GM21723 (cell line): Measurements from ENCODE around the gene BCL6B.
"Not testable (repeated sequence)": the region's sequence is repeated elsewhere in the genome, so short reads cannot be mapped to it uniquely, and the experiment has no call there.

Experiments used
- ATAC-seq: cut with Tn5 transposase; IDR thresholded peaks from one replicate; pipeline ENCODE4 v1.9.1; 2021; ENCODE audit warnings: mild to moderate bottlenecking, moderate library complexity; ENCODE audit not compliant: unreplicated experiment

The BCL6B gene

DNA sequence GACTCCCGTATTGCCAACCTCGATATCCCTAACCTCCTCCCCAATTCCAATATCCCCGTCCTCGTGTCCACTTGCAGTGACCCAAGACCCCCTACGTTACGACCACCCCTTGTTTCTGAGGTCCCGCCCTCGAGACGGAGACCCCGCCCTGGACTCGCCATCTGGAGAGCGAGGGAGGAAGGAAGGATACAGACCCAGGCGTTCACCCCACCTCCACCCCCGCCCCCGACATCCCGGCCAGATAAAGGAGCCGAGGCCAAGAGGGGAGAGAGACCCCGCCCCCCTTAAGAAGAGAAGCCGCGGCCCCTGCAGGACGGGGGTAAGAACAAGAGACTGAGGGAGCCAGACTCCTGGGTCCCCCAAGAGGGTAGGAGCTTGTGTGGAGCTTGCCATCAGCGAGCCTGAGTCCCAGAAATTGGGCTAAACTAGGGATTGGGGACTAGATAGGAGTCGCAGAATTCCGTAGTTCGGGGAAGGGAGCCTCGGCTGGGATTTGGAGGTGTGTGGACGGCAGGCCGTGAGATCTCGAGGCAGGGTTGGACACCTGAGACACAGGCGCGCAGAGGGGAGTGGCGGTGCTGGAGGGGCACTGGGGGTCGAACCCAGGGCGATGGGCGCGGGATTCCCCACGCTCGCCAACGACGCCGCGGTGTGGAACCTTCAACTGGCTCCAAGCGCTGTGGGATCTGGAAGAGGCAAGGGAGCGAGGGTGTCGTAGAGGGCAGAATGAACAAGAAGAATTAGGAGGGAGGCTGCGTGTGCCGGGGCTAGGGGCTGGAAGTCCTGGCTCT is at the start of gene BCL6B:
TSS of gene BCL6B (plus strand) at position 270 of the 791 bp plus-strand sequence. CDS start 622 bp downstream, outside the sequence.
- no peak for ATAC-seq

DNA sequence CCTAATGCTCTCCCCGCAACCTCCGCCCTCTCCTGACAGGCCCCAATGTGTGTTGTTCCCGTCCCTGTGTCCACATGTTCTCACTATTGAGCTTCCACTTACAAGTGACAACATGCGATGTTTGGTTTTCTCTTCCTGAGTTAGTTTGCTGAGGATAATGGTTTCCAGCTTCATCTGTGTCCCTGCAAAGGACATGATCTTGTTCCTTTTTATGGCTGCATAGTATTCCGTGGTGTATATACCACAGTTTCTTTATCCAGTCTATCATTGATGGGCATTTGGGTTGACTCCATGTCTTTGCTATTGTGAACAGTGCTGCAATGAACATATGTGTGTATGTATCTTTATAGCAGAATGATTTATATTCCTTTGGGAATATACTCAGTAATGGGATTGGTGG is 43.4 kb upstream of the BCL6B start:
- ATAC-seq: not testable (repeated sequence)

- no peak for ATAC-seq
Observed at GRCh38 chr17:6981426-6981825, 41.4 kb upstream of the BCL6B start.

DNA sequence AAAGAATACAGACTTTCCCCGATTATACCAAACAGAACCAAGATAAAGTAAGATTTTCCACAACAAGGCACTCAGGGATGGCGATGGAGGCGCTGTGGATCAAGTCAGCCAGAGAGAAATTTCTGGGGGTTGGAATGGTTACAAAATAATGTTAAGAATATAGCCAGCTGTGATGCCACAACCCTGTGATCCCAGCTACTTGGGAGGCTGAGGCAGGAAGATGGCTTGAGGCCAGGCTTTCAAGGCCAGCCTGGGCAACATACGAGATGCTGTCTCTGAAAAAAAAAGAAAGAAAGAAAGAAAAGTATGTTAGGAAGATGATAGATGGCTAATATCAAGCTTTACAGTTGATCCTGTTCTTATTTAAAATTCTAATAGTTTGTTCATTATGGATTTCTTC is 37.6 kb upstream of the BCL6B start:
- no peak for ATAC-seq

DNA sequence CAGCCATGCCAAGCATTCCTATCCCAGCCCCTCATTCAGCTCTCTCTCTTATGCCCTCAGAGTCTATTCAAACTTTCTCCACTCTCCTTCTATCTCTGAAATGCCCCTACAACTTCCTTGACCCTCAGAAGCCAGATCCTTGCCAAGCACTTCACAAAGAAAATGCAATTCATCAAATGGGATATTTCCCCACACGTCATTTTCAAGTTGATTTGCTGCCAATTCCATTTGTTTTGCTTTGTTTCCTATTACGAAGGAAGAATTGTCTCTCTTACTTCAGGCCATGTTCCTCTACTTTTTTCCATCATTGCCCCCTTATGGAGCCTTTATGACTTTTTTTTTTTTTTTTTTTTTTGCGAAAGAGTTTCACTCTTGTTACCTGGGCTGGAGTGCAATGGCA is 36.2 kb upstream of the BCL6B start:
- no peak for ATAC-seq

DNA sequence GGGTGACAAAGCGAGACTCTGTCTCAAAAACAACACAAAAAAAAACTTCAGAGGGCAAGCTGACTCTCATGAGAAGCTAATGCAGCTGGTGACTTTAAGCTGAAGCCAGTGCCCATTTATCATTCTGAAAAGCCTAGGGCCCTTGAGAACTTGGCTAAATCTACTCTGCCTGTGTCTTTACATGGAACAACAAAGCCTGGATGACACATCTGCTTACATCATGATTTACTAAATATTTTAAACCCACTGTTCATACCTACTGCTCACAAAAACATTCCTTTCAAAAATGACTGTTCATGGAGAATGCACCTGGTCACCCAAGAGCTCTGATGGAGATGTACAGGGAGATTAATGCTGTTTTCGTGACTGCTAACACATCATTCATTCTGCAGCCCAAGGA is 33.1 kb upstream of the BCL6B start:
- no peak for ATAC-seq

DNA sequence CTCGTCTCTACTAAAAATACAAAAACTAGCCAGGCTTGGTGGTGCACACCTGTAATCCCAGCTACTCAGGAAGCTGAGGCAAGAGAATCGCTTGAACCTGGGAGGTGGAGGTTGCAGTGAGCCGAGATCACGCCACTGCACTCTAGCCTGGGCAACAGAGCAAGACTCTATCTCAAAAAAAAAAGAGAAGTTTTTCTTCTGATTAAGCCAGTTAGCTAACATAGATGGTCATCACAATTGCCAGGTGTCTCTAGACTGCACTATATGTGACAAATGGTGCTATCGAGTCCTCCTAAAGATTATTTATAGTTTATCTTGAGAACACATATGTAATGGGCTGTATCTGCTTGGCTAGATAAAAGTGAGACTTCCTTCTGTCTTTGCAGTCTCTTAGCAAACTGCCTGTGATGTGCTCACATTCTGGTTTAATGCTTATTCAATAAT is 29.2 kb upstream of the BCL6B start:
- not testable (repeated sequence) for ATAC-seq

DNA sequence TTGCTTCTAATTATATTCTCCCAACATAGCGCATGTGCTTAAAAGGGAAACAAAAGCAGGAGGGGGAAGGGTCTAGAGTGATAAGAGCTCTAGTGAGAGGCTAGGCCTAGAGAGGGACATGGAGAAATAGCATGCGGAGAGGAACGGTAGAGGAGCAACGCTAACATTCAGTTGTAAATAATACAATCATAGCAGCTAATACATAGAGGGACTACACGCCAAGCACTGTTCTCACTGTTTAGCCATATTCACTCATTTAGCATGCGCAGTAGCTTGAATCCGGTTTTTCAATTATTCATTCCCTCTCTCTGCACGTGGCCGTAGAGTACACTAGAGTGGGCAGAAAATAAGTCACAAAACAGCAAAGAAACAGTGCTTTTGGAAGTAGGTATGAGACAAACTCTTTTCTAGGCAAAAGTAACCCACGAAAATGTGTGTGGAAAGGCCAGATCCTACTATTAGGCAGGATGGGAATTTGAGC is 28.7 kb upstream of the BCL6B start:
- no peak for ATAC-seq

DNA sequence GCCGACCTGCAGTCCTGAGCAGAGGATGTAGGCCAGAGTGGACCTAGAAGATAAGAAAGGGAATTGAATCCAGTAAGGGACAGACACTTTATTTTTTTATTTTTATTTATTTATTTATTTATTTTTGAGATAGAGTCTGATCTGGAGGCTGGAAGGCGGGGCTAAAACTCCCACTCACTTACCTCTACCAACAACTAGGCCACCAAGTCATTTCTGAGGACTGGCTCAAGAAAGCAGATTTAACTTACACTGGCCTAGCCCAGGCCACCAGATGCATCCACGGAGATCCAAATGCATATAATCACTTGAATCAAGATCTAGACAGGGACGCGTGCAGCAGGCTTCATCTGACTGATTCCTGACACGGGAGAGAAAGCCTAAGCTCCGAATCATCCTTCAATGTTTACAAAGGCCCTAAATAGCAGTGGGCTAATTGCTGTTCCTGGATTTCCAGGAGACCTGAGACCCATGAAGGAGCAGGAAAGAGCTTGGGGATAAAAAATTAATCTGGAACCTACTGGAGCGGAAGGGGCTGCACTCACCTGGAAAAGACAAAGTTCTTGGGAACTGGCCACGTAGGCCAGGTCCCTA is 28.1 kb upstream of the BCL6B start:
- ATAC-seq: no peak

DNA sequence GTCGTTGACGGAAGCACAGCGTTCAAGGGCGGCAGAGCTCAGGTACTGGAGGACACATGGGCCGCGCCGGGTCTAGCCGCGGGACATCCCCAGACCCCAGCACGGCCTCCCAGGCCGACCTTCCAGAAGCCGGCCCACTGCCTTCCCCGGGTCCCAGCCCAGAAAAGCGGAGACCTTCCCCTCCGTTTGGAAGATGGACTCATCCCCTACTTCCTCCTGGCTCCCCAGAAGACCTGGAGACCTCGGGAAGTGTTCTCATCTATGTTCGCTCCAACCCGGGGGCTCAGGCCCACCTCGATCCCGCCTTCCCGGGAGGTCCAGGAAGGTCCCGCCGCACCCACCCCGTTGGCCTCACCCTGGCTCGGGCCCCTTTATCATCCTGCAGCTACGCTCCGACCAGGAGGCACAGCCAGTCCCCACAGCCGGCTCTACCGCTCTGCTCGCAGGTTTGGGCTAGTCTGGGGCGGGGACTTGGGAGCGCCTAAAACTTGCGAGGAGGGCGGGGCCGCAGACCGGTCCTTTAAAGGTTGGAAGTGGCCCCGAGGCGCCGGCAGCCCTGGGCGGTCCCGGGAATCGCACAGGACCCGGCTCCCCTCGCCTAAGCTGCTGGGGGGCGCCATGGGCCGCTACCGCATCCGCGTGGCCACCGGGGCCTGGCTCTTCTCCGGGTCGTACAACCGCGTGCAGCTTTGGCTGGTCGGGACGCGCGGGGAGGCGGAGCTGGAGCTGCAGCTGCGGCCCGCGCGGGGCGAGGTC is 27.2 kb upstream of the BCL6B start, which contains the start of gene ALOX12:
TSS of gene ALOX12 (plus strand) at position 550 of the 756 bp plus-strand sequence. CDS start at position 619, 69 bp downstream.
- no peak for ATAC-seq

DNA sequence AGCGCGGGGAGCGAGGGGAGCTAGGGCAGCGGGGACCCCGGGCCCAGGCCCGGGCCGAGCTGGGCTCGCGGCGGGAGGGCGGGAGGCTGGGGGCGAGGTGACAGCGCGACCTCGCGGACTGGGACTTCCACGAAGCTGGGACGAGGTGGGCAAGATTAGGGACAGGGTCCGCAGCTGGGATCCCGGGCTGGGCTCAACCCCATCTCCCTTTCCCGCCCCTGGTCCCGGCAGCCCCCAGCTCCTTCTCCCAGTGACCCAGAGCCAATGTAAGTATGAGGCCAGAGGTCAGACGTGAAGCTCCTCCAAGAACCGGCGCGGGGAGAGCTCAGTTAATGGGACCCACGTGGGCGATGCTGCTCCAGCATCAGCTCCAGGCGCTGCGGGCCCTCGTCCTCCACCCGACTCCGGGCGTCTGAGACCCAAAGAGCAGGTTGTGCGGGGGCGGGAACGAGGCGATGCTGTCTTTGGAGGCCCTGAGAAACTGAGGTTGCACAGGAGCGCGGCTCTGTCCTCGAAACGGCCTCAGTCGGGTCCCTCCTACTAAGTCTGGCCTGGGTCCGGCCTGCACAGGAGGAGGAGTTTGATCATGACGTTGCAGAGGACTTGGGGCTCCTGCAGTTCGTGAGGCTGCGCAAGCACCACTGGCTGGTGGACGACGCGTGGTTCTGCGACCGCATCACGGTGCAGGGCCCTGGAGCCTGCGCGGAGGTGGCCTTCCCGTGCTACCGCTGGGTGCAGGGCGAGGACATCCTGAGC is 26.4 kb upstream of the BCL6B start:
- ATAC-seq: no peak

DNA sequence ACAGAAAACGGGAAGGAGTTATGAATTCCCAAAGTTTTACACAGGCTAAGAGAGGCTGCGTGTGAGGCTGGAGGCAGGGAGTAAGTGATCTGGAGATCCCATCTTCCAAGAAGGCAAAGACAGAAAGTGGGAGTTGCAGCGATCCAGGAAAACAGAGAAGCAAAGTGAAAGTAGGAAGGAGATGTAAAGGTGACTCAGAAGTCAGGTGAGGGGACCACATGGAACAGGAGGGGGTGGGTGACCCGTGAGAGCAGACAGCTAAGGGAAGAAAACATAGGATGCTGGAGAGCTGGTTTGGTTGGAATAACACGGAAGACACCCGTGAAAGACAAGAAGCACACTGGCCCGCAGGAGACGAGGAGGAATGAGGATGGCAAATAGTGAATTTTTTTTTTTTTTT is 25.7 kb upstream of the BCL6B start:
- no peak for ATAC-seq

DNA sequence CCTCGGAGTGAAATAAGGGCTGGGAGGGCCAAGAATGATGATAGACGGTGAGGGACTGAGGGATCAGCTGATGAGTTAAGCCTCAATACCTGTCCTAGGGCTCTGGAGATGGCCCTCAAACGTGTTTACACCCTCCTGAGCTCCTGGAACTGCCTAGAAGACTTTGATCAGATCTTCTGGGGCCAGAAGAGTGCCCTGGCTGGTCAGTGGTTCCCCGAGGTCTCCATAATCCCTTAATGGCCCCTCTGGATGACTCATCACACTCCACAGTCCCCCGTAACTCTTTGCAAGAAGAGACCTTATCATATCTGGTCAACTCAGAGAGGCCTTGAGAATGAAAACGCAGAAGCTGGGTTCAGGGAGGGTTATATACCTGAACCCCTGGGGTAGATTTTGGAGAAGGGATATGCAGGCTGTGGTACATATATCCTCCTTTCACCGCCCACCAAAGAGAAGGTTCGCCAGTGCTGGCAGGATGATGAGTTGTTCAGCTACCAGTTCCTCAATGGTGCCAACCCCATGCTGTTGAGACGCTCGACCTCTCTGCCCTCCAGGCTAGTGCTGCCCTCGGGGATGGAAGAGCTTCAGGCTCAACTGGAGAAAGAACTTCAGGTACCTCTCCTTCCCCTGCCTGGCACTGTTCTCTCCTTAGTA is 23.9 kb upstream of the BCL6B start:
- no peak for ATAC-seq

DNA sequence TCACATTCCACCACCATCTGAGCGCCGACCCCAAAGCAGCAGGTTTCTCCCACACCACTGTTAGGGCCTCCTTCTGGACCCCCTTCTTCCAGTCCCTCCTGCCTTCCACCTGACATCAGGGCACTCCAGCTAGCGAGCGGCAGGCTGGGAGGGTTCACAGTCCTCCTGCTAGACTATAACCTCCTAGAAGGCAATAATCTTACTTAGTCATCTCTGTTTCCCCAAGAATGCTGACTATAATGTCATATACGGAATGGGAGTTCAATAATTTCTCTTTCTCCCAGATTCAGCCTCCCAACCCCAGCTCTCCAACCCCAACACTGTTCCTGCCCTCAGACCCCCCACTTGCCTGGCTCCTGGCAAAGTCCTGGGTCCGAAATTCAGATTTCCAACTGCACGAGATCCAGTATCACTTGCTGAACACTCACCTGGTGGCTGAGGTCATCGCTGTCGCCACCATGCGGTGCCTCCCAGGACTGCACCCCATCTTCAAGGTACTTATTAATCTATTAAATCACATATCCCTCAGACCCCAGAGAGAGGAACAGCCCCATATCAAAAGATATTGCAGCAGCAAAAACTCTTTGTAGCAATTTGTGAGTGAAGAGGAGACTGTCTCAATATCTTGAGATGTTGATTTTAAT is 21.4 kb upstream of the BCL6B start:
- ATAC-seq: no peak

DNA sequence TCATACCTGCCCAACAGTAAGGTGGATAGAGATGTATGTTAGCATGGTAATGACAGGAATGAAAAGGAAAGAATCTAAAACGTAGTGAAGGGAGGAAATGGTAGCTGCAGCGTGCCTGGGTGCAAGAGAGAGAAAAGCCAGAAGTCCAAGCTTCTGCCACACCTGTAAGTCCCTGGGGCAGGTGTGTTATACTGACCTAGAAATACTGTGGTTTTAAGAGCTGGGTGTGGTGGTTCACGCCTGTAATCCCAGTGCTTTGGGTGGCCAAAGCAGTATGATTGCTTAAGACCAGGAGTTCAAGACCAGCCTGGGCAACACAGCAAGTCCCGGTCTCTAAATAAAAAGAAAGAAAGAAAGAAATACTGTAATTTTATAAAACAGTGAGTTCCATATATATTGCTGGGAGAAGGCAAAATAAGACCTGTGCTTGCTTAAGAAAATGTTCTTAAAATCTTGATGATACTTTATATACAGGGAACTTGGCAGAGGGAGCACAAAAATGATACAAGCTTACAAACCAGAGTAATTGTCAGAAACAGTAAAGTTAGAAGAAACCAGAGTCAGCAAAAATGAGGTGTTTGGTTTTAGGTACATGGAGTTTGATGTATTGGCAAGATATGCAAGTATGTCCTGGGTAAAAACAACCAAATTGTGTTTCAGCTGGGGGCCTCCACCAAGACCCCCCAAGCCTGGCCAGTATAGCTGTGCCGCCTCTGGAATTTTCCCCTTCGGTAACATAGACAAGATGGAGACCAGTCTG is 20.4 kb upstream of the BCL6B start:
- ATAC-seq: no peak

- ATAC-seq: no peak
Observed at GRCh38 chr17:7003745-7004144, 19.1 kb upstream of the BCL6B start.

- ATAC-seq: no peak
Observed at GRCh38 chr17:7004398-7005253, 18.2 kb upstream of the BCL6B start.

- no peak for ATAC-seq
Observed at GRCh38 chr17:7005716-7006115, 17.1 kb upstream of the BCL6B start.
